ENCODE data around the gene KLRC1. TPM values are rescaled to one million over a fixed set of nuclear protein-coding genes. Genes with fewer than 3 reads are reported as not detected.

The KLRC1 gene
- polyA plus RNA-seq, 2 of the 4 experiments (the other 2 are of a cell fraction) = not detected

DNA sequence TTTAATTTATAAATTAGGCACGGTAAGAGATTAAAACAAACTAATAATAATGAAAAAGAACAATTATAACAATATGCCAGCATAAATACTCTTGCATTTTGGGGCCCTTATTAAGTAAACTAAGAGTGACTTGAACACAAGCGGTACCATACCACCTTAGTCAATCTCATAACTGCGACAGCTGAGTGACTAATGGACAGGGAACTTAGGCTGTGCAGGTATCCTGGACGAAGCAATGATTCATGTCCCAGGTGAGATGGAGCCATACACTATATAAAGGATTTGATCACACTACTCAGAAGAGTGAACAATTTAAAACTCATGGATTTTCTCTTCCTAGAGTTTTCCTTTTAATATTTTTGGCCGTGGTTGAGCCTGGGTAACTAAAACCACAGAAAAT, 47.9 kb downstream of the KLRC1 start:
- FAIRE-seq = no peak
- POLR2A ChIA-PET = no interaction called here
- no peak for ATAC-seq

DNA sequence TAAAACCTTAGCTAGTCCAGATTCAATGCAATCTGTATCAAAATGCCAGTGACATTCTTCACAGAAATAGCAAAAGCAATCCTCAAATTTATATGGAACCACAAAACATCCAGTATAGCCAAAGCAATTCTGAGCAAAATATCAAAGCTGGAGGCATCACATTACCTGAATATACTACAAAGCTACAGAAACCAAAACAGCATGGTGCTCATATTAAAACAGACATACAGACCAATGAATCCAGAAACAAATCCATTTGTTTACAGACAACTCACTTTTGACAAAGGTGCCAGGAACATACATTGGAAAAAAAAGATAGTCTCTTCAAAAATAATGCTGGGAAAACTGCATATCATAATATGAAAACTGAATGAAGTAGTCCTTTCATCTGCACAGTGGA, 48.4 kb downstream of the KLRC1 start:
- Histone ChIP-seq H3K4me1 (no peaks in the 10 kb centered on the region), H3K4me2 (no peak overlapping the region), H3K4me3 (no peak overlapping the region), H3K9me3 (peaks cover 5% of the 10 kb centered on the region; the same call in 1 of the 3 replicates), H3K27ac (no peak overlapping the region)
- FAIRE-seq (no peak), DNase-seq (ENCODE audit: low read depth in 1 of 2, low spot score in 1 of 2) (no peak), ATAC-seq (no peak)
- TF ChIP-seq, protein P1, sequence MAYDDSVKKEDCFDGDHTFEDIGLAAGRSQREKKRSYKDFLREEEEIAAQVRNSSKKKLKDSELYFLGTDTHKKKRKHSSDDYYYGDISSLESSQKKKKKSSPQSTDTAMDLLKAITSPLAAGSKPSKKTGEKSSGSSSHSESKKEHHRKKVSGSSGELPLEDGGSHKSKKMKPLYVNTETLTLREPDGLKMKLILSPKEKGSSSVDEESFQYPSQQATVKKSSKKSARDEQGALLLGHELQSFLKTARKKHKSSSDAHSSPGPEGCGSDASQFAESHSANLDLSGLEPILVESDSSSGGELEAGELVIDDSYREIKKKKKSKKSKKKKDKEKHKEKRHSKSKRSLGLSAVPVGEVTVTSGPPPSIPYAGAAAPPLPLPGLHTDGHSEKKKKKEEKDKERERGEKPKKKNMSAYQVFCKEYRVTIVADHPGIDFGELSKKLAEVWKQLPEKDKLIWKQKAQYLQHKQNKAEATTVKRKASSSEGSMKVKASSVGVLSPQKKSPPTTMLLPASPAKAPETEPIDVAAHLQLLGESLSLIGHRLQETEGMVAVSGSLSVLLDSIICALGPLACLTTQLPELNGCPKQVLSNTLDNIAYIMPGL (CRISPR knock-in tag; IDR thresholded peaks at IDR 0.05; ENCODE audit: borderline replicate concordance) = no peak
- TF ChIP-seq SREBF2 (IDR thresholded peaks at IDR 0.05) = no peak
- TF ChIP-seq FOXS1 (CRISPR knock-in tag; IDR thresholded peaks at IDR 0.05) = no peak
- CTCF ChIA-PET = interaction anchor here (1.4 kb wide), 1 partner anchor 38 kb away, joined by 3 read pairs; no protein-coding TSS in a partner anchor
- POLR2A ChIA-PET = no interaction called here

More for the DNA sequence above, 47.9 kb downstream of the KLRC1 start:
- Histone ChIP-seq H3K27ac (no peak overlapping the region), H3K9me3 (peaks cover 5% of the 10 kb centered on the region; the same call in 1 of the 3 replicates), H3K4me2 (no peak overlapping the region), H3K4me3 (no peak overlapping the region), H3K4me1 (no peaks in the 10 kb centered on the region)
- no peak for DNase-seq (ENCODE audit: low read depth in 1 of 2, low spot score in 1 of 2)
- WGBS (ENCODE audit: missing lambda C conversion rate) = 85% methylated on average over 5 of the region's 5 CpGs
- TF ChIP-seq SREBF2 (IDR thresholded peaks at IDR 0.05) (no peak), CEBPB (IDR thresholded peaks at IDR 0.05) (no peak), USF2 (IDR thresholded peaks at IDR 0.05) (no peak)
- CTCF ChIA-PET = interaction anchor here (1.4 kb wide), 1 partner anchor 39 kb away, joined by 3 read pairs; no protein-coding TSS in a partner anchor

GRCh38 chr12:10400829-10401228, 52.3 kb downstream of the KLRC1 start:
- ATAC-seq (no peak), FAIRE-seq (no peak), DNase-seq (ENCODE audit: low read depth in 1 of 2, low spot score in 1 of 2) (no peak)
- Histone ChIP-seq H3K4me1 (0 out of 3 replicates have a peak, but pooled peaks cover 4% of the 10 kb centered on the region), H3K27ac (no peak overlapping the region), H3K9me3 (peaks cover 5% of the 10 kb centered on the region; the same call in 1 of the 3 replicates), H3K4me2 (no peak overlapping the region), H3K4me3 (no peak overlapping the region)
- ChIA-PET POLR2A (no interaction called here), CTCF (no interaction called here)
- TF ChIP-seq ELK1 (IDR thresholded peaks at IDR 0.05; ENCODE audit: low read depth, low read length) (no peak), HOXB5 (CRISPR knock-in tag; IDR thresholded peaks at IDR 0.05) (no peak), KDM1A (IDR thresholded peaks at IDR 0.05; ENCODE audit: low read depth) (no peak), ESRRA (IDR thresholded peaks at IDR 0.05; ENCODE audit: borderline replicate concordance, low read length) (no peak), NPAS2 (CRISPR knock-in tag; IDR thresholded peaks at IDR 0.05; ENCODE audit: borderline replicate concordance) (no peak), CBX2 (IDR thresholded peaks at IDR 0.05; ENCODE audit: borderline replicate concordance, low read depth) (no peak), PHF8 (IDR thresholded peaks at IDR 0.05; ENCODE audit: borderline replicate concordance, low read depth) (no peak), JUN (IDR thresholded peaks at IDR 0.05) (no peak)

GRCh38 chr12:10398168-10398567, 55.0 kb downstream of the KLRC1 start:
- Histone ChIP-seq H3K4me1 (peaks cover 13% of the 10 kb centered on the region; the same call in 2 of the 3 replicates), H3K27ac (no peak overlapping the region), H3K9me3 (no peaks in the 10 kb centered on the region), H3K4me2 (no peak overlapping the region), H3K4me3 (no peak overlapping the region)
- CTCF ChIA-PET = no interaction called here
- WGBS (ENCODE audit: missing lambda C conversion rate) = 91% methylated on average over 2 of the region's 2 CpGs
- ATAC-seq (no peak), FAIRE-seq (no peak), DNase-seq (ENCODE audit: low read depth in 1 of 2, low spot score in 1 of 2) (no peak)
- POLR2A ChIA-PET = no interaction called here
- no peak for TF ChIP-seq SREBF2 (IDR thresholded peaks at IDR 0.05)
- TF ChIP-seq JUN (IDR thresholded peaks at IDR 0.05) = no peak
- no peak for TF ChIP-seq ESRRA (IDR thresholded peaks at IDR 0.05; ENCODE audit: borderline replicate concordance, low read length)
- TF ChIP-seq RARB (CRISPR knock-in tag; IDR thresholded peaks at IDR 0.05) = no peak
- TF ChIP-seq TP53 (CRISPR knock-in tag; IDR thresholded peaks at IDR 0.05) = no peak
- TF ChIP-seq RCOR1 (IDR thresholded peaks at IDR 0.05; ENCODE audit: low read depth, low read length) = no peak
- no peak for TF ChIP-seq ZC3H11A (IDR thresholded peaks at IDR 0.05)
- TF ChIP-seq ATOH8 (CRISPR knock-in tag; IDR thresholded peaks at IDR 0.05; ENCODE audit: low read depth) = no peak
- no peak for TF ChIP-seq EHMT2 (IDR thresholded peaks at IDR 0.05; ENCODE audit: low read depth)
- TF ChIP-seq ZNF302 (CRISPR knock-in tag; IDR thresholded peaks at IDR 0.05) = no peak
- TF ChIP-seq FOSL2 (IDR thresholded peaks at IDR 0.05) = no peak
- TF ChIP-seq FOSL2 (CRISPR knock-in tag; IDR thresholded peaks at IDR 0.05) = no peak
- no peak for TF ChIP-seq E2F6 (IDR thresholded peaks at IDR 0.05; ENCODE audit: borderline replicate concordance, low read depth)
- no peak for TF ChIP-seq FOSB (CRISPR knock-in tag; IDR thresholded peaks at IDR 0.05)
